GM12891 (cell line): ENCODE results near the gene FOXP4.

ENCODE experiments used
- PAX5 ChIP-seq: IDR thresholded peaks from 2 replicates; pipeline ENCODE4 v1.6.1; 2011; ENCODE audit warnings: low read length, moderate library complexity, mild to moderate bottlenecking; ENCODE audit not compliant: insufficient read depth, severe bottlenecking
- POLR2A ChIP-seq: IDR thresholded peaks from 2 replicates; pipeline ENCODE4 v1.6.1; 2011; ENCODE audit warnings: low read depth, low read length, control low read depth
- POLR2AphosphoS5 ChIP-seq: IDR thresholded peaks from 2 replicates; pipeline ENCODE4 v1.6.1; 2011; ENCODE audit warnings: low read depth, low read length, control low read depth
- POU2F2 ChIP-seq: IDR thresholded peaks from 2 replicates; pipeline ENCODE4 v1.6.1; 2011; ENCODE audit warnings: low read depth, mild to moderate bottlenecking, control low read depth, low read length, moderate library complexity
- SPI1 ChIP-seq: IDR thresholded peaks from 2 replicates; pipeline ENCODE4 v1.6.1; 2011; ENCODE audit warnings: low read depth, low read length, control low read depth
- TAF1 ChIP-seq: IDR thresholded peaks from 2 replicates; pipeline ENCODE4 v1.6.1; 2011; ENCODE audit warnings: low read depth, low read length, control low read depth

DNA sequence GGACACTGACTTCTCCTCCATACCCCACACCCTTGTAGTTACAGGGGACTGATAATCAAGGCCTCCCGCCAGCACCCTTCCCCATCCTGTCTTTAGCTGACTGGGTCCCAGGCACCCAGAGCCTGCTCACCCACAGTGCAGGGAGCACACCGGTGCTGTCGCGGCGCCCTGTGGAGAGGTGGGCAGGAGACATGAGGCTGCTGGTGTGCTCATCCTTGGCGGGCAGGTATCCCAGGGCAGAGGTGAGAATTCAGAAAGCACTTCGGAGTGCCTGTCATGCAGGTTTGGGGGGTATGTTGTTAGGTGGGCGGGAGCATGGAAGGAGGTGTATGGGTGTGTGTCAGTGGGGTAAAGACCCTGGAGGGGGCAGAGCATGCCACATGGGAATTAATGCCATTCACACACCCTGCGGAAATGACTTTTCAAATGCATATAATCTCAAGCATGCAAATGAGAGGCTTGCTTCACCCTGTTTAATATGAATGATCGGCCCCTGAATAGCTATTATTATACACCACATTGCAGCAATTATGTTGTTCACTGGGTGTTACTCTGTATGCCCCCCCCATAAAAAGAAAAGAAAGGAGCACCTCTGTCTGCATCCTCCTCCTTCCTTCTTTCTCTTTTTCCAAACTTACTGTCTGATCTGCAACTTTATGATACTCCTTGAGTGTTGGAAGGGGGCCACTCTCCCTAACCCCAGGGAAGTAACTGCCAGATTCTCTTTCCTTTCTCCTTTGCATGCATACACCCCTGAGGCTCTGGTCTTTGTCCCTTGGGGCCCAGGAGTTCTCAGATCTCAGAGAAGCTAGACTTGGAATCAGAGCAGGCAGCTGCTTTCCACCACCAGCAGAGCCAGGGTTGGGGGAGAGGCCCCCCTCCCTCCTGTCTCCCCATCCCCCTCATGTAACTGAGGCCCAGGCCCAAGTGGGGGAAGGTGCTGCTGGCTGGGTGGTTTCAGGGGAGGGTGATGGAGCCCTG lies 16.0 kb downstream of the FOXP4 start:
- TF ChIP-seq POLR2AphosphoS5 (no peak), POLR2A (no peak), TAF1 (no peak), PAX5 (no peak), SPI1 (no peak), POU2F2 (no peak)
